GM21576 (cell line): Measurements from ENCODE around the gene PRSS1.
"Not testable (repeated sequence)": the region's sequence is repeated elsewhere in the genome, so short reads cannot be mapped to it uniquely, and the experiment has no call there.

Source experiments
- ATAC-seq: cut with Tn5 transposase; IDR thresholded peaks from one replicate; pipeline ENCODE4 v1.9.1; 2021; ENCODE audit warnings: mild to moderate bottlenecking, moderate library complexity; ENCODE audit not compliant: unreplicated experiment

The PRSS1 gene

DNA sequence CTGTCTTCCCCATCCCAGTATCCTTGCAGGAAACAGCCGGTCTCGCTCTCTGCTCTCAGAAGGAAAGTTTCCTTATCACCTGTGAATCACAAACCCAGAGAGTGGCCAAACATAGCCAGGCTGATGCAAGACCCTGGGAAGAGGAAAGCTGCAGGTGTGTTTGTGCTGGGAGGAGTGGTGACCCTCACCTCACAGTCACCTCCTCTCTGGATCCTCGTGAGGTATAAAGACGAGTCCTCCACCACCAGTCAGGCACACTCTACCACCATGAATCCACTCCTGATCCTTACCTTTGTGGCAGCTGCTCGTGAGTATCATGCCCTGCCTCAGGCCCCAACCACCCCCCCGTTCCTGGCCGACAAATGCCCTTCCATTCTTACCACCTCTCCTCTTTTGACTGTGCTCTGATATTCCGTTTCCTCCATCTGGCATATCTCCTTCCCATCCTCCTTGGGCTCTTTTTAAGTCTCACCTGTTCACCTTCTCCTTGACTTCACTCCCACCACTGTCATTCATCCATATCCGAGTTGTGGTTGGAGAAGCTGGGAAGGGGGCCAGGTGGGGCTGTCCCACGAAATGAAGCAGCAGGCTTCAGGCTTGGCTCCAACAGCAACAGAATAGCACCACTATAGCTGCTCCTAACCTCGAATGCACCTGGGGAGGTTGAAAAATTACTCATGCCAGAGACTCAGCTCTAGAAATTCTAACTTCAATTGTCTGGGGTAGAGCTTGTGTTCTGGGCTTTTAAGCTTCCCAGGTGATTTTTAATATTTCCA lies at the start of gene PRSS1:
Gene PRSS1, plus strand, starts transcription at position 255 of the 776 bp plus-strand sequence. Its CDS starts 13 bp downstream, at position 268.
- ATAC-seq, result no peak

DNA sequence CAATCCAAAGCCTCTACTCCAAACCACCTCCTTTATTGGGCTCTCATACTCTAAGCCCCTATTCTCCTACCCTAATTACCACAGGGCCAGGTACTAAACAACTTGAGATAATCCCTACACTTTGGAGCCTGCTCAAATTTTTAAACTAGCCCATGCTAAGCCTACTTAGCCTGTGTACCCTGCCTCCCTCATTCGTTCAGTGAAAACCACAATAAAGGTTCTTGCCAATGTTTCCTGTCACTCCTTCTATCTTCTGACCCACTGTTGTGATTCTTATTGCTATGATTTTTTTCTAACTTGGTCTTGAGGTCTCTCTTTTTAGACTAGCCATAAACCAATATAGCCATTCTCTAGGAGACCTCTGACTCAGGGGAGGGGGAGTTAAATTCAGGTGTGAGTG lies 48.3 kb upstream of the PRSS1 start:
- ATAC-seq, result not testable (repeated sequence)

DNA sequence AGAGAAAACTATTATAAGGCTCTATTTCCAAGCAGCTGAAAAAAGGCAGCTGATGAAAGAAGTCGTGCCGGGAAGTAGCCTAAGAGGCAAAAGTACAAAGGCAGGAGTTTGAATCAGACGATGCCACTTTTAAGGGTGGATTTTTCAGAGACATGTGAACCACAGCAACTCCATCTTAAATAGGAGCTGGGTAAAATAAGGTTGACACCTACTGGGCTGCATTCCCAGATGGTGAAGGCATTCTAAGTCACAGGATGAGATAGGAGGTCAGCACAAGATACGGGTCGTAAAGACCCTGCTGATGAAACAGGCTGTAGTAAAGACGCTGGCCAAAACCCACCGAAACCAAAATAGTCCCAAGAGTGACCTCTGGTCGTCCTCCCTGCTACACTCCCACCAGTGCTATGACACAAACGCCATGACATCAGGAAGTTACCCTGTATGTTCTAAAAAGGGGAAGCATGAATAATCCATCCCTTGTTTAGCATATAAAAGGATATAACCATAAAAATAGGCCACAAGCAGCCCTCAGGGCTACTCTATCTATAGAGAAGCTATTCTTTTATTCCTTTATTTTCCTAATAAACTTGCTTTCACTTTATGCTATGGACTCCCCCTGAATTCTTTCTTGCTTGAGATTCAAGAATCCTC lies 45.5 kb upstream of the PRSS1 start:
- no peak for ATAC-seq

GRCh38 chr7:142708726-142709125 lies 40.5 kb upstream of the PRSS1 start:
- not testable (repeated sequence) for ATAC-seq

GRCh38 chr7:142709921-142710320 lies 39.4 kb upstream of the PRSS1 start:
- ATAC-seq, result no peak

- no peak for ATAC-seq
Measured at GRCh38 chr7:142711196-142711595, 38.1 kb upstream of the PRSS1 start.

DNA sequence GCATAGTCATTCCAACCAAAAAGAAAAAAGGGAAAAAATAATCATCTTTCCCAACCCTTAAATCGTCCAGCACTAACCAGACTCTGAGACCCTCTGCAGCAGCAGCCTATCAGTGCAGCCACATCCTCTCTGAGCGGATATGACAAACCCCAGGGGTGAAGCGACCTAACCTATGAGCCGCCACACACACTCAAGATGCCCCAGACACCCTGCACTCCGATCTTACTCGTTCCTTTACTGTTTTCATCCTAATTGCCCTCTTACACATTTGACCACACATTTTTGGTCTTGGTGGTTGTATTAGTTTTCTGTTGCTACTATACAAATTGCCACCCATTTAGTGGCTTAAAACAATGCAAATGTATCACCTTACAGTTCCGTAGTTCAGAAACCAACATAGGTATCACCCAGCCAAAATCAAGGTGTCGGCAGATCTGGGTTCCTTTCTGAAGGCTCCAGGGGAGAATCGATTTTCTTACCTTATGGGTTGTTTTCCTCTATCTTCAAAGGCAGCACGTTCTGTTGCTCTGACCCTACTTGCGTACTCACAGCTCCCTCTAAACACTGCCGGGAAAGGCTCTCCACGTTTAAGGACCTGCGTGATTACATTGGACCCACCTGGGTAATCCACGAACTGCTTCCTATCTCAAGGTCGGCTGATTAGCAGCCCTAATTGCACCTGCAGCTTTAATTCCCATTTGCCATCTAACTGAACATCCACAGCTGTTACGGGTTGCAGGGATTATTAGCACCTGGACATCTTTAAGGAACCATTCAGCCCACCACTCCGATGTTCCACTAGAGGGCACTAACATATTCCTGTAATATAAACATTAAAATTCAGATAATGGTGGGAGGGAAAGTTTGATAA lies 37.3 kb upstream of the PRSS1 start:
- no peak for ATAC-seq

GRCh38 chr7:142712617-142712957 lies 36.7 kb upstream of the PRSS1 start:
- no peak for ATAC-seq

DNA sequence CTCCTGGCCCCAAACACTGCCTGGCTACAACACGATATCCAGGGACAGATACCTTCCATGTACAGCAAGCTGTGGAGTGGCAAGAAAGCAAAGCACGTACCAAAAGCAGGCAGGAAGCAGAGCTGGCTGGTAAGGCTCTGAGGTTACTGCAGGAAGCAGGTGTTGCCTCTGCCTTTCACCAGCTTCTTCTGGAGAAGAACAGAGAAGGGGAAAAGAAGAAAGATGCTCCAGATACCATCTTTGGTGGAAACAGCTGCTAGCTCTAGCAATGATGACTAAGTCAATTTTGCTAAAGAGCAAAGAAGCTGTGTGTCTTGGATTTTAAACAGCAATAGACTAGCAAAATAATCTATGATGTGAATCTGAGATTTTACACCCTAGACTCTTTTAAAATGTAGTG lies 34.9 kb upstream of the PRSS1 start:
- ATAC-seq, result peak; percentile 54

DNA sequence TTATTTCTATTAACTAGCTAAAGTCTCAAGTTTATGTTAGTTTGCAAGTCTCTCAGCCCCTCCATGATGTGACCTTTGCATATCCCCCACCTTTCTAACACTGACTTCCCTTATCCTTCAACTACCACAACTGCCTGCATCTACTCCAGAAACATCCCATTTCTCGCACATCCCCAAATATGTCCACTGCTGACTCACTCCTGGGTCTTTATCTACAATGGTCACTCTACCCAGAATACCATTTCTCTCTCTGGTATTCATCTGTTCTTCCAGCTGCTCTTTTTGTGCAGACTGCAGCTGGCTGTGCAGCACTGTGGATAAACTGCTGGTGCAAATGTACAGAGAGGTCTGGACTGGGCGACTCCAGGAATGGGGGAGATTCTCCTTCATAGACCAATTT lies 32.7 kb upstream of the PRSS1 start:
- ATAC-seq, result no peak

DNA sequence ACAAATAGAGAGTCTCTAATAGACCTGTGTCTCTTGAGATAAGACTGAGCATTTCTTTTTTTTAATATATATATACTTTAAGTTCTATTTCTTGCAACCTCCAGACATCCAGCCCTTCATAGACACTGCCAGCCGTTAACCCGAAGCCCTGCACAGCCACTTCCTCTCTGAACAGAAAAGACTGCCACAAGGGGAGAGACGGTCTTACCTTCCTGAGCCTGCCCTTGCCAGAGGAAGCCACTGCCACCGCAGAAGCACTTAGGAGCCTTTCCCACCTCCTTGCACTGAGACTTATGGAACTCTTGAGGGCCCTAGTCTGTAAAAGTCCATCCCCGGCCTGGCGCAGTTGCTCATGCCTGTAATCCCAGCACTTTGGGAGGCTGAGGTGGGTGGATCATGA lies 31.8 kb upstream of the PRSS1 start:
- no peak for ATAC-seq

DNA sequence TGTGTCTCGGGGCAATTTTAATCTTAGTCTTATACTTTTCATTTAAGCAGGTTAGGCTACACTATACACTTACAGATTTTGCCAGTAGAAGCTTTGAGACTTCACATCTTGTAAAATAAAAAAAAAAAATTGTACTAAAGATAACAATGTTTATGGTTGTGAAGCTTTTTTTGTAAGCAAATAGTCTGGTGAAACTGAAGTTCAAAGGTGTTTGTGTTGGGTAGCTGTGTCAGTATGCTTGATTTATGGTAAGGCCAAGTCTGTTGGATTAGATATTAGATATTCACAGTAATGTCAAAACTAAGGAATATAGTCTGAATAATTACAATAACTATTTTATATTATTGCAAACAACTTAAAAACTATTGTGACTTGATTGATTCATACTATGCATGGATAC lies 31.0 kb upstream of the PRSS1 start:
- ATAC-seq, result no peak

GRCh38 chr7:142720172-142720773 lies 29.0 kb upstream of the PRSS1 start:
- ATAC-seq, result no peak

GRCh38 chr7:142720986-142721385 lies 28.3 kb upstream of the PRSS1 start:
- ATAC-seq, result no peak

- ATAC-seq, result no peak
Measured at GRCh38 chr7:142722248-142722794, 27.0 kb upstream of the PRSS1 start.

DNA sequence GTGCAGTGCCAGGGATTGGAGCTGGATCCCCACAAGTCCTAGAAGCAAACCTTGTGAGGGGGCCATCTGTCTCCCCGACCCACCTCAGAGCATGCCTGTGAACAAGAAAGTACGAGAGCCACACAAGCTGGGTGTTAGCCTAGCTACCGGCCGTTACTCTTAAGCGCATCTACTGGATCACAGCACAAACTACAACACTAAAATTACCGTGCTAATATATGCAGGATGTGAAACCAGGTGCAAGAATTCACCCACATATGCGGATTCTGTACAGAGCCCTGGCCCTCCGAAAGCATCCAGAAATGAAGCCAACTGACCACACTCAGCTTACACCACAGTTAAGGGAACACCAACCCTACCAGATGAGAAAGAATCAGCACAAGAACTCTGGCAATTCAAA lies 16.0 kb upstream of the PRSS1 start:
- no peak for ATAC-seq

- peak; percentile 92 for ATAC-seq
Measured at GRCh38 chr7:142739923-142740492, 9.3 kb upstream of the PRSS1 start.

- ATAC-seq, result no peak
Measured at GRCh38 chr7:142740786-142741185, 8.5 kb upstream of the PRSS1 start.

DNA sequence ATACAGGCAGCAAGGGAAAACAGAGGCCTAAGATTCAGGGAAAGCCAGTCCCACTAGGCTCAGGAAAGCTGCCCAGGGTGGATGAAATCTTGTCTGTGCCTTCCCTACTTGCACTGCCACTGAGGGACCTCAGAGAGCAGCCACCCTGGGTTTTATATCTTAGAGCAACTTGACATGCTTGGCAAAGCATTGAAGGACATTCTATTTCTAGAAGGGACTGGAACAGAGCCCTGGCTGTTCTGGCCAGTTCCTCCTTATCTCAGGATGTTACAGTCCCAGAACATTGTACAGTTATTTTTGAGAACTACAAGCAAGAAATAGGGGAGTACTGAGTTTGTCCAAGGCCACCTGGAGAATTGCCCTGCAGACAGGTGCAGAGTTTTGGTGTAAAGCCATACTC lies 7.3 kb upstream of the PRSS1 start:
- not testable (repeated sequence) for ATAC-seq

DNA sequence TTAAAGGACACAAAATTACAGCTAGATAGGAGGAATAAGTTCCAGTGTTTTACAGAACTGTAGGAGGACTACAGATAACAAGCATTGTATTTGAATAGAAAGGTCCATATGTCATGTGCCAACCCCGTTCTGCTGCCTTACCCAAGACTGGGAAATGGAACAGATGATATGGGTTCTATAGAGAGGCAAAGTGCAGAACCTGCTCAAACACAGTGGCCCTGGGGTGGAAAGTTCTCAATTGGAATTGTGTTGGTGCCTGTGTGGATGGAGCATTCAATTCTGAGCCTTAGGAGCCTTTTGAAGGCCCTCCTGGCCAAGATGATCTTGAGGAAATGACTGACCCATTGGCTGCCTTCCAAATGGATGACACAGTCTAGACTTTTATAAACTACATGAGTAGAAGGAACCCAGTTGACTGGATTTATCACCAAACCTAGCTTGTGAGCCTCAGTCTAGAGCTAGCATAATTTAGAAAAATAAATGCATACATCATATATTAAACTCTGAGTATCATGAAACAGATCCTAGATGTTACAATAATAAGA lies 4.1 kb upstream of the PRSS1 start:
- ATAC-seq, result no peak
